NCI-H1048 (cell line): ENCODE results near the gene CNKSR3.

Source experiments
- DNase-seq: peaks from one replicate; lab custom pipeline; 2025; lab: John Stamatoyannopoulos, UW

The CNKSR3 gene

DNA sequence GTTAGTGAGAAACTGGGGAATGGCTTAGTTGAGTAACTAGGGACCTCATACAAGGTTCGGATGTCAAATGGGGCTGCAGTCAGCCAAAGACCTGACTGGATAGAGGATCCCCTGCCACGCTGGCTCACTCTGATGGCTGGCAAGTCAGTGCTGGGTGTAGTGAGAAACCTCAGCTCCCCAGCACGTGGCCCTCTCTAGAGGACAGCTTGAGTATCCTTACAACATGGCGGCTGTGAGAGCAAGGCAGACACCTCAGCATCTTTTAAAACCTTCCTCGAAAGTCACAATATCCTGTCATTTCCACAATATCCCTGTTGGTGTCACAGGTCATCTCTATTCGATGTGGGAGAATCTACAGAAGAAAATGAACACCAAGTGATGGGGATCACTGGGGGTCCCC, 127.2 kb downstream of the CNKSR3 start:
- DNase-seq, result no peak

DNA sequence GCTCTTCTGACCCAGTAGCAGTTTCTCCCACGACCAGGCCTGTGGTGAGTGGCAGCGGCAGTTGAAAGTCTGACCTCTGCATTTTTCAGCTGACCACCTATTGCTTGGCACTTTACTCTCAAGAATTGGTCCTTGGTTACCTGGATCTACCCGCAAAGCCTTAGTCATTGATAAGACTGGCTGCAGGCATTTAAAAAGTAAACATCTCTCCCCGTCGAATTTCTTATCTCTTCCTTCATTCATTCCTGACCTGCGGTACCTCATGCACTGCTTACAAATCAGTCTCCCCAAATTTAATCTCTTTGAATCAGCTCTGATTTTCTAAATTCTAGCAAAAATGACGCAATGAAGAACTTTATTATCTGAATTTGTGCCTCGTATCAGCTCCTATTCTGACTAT, 127.7 kb downstream of the CNKSR3 start:
- DNase-seq, result no peak

DNA sequence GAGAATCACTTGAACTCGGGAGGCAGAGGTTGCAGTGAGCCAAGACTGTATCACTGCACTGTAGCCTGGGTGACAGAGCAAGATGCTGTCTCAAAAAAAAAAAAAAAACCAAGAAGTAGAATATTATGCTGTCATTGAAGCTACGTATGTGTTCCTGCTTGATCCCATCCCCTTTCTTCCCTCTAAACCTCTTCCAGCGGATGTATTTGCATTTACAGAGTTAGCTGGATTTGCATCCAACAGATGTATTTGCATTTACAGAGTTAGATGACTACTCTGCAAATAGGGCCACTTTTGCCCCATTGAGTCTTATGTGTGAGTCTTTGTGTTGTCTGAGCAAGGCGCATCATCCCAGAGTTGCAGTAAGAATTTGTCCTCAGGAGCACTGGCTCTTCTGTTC, 128.9 kb downstream of the CNKSR3 start:
- DNase-seq, result peak; percentile 83

DNA sequence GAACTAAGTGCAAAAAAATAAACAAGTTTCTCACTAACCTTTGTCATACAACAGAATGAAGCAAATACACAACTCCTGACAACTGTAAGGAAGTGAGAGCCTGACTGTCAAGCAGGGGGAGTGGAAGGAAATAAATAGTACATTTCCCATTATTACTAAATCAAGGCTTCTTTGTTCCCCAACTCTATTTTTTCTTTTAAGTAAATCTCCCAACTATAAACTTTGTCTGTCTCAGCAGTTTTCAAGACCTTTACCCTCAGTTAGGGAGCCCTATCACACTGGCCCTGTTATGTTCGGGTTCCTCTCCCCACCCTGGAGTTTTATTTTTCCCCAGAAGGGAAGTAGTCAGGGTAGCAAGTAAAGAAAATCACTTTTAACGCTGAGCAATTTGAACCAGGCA, 129.7 kb downstream of the CNKSR3 start:
- no peak for DNase-seq

DNA sequence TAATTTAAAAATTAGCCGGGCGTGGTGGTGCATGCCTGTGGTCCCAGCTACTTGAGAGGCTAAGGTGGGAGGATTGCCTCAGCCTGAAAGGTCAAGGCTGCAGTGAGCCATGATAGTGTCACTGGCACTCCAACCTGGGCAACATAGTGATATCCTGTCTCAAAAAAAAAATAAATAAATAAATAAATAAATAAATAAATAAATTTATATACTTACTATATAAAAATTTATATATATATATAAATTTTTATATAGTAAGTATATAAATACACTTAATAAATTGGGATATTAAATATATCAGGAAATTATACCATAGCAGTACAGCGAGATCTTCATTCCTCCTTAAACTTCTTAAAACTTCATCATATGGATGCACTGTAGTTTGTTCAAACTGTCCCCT, 130.9 kb downstream of the CNKSR3 start:
- DNase-seq, result no peak

DNA sequence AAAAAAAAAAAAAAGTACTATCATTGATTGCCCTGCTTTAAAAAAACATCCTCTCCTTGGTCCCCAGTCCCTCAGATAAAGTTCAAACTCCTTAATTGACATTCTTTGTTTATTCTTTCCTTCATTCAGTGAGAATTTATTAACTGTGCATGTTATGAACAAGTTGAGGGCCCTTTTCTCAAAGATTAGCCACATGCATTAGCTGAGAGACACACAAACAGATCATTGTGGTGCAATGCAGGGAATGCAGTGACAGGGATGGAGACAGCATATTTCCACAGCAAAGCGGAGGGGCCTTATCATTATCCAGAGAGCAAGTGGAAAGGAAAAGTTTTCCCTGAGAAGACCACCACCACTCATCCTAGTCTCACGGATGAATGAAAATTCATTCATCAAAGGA, 132.0 kb downstream of the CNKSR3 start:
- no peak for DNase-seq

DNA sequence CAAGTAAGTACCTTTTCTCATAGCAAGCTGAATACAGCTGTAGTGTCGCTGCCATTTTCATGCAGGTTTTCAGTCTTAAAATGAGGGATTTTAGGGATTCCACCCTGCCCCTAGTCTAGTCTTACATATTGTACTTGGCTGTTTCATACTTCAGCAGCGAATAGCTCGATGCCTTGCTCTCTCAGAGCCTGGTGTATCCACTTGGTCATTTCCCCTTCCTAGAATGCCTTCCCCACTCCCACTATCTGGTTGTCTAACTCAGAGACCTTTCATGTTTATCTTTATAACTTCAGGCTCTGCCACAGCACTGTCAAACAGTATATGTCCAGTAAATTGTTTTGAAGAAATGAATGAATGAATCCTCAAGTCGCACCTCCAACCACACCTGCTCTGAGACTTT, 132.8 kb downstream of the CNKSR3 start:
- DNase-seq, result no peak

DNA sequence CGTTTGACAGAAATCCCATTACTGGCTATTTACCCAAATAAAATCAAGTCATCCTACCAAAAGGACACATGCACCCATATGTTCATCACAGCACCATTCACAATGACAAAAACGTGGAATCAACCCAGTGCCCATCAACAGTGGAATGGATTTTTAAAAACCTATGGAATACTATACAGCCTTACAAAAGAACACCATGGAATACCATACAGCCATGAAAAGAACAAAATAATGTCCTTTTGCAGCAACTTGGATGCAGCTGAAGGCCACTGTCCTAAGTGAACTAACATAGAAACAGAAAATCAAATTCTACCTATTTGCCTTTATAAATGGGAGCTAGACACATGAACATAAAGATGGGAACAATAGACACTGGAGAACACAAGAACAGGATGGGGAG, 136.5 kb downstream of the CNKSR3 start:
- no peak for DNase-seq

DNA sequence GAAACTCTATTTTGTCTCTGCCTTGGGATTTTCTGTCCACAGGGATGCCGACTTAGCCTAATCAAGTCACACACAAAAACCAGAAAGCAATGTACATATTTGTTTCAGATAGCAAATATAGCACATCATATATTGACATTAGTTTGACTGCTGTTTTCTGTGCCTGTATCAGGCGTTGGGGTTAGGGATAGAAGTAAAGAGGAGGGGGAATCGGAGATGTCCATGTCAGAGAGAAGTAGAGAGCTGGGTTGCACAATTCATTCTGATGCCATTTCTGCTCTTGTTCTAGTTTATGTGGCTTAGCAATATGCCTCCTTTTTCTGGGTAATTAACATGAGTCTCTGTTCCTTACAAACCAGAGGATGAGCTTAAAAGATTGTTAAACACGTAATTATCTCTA, 139.2 kb downstream of the CNKSR3 start:
- DNase-seq, result no peak

DNA sequence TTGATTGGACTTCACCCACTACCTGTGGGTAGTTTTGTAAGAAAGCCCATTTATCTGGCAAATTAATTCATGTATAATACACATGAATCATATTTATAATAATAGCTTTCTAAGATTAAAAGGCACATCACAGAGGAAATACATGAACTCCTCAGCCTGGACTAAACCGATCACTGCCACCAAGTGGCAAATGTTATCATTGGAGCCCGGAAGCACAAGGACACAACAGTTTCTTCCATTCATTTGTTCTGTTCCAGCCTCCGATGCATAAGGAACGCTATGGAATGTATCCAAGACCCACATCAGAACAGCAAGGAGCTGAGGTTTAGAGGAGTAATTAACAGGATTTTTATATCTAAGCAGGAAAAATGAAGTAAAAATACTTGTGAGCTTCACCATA, 139.9 kb downstream of the CNKSR3 start:
- no peak for DNase-seq

DNA sequence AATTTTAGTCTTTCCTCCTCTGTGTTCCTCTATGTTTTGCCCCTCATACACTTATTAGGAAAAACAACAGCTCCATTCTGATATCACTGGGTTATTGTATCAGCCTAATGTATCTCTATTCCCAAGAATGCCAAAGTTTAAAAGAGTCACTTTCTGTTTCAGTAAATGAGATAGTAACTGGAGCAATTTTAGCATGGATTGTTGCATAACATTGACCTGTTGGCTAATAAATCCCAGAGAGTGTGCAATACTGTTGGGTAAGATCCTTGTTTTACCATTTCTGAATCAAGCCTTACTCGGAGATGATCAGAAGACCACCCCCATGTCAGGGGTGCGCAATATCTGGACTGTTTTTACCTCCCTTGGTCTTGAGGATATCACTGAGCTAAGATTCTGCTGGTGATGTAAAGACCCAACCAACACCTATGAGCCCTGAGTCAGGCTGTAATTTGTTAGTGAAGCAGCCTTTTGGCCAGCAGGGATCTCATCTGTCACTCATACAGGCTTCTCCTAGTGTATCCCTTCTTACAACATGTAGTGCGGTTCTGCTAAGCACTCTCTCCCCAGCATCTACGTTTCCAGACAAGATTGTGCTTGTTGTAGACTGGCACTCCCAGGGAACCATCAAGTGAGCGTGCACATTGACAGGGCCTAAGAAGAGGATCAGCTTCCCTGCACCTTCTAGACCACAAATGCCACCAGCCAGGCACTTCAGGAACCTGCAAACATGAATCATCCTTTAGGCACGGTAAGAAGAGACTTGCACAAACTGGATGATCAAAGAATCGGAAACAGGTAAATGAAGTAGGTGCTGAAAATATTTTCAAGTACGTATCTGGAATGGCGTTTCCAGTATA, 142.4 kb downstream of the CNKSR3 start:
- DNase-seq, result no peak

DNA sequence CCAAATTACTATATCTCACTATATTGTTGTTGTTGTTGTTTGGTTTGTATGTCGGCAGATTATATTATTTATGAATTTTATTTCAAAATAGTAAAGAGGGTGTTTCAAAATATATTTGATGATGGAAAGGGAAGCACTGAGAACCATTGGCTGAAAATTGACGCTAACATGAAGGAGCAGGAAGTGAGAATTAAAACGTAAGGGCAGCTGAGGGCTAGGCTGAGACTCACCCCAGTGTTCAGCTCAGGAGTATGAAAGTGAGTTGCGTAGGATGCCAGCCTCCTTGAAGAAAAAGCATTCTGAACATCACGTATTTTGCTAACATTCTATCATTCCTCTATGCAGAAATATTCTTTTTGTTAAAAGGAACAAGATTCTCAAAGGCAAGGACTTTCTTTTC, 143.1 kb downstream of the CNKSR3 start:
- no peak for DNase-seq

DNA sequence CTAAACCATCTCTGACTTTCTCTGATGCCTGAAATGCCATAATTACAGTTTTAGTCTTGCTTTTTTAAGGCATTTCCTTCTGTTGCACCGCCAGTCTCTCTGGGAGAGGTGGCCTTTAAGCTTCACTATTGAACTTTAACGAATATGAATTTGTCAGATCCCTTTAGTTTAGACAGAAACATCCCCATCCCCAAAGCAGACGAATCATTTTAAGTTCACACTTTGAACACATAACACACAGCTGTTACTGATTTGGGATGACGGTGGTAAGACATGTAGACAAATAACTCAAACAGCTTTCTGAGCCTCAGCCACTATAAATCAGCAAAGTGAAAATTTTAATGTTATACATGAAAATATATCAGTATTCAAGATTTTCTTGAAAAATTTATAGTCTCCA, 146.7 kb downstream of the CNKSR3 start:
- DNase-seq, result no peak

DNA sequence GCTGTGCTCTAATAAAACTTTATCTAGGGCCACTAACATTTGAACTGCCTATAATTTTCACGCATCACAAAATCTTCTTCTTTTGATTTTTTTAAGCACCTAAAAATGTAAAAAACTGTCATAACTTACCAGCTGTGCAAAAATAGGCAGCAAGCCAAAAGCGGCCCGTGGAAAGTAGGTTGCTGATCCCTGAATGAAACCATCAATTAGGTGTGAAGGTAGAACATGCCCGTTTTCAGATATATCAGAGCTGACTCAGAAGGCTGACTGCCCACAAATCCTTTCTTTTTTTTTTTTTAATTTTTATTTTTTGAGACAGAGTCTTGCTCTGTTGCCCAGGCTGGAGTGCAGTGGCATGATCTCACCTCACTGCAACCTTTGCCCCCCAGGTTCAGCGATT, 149.0 kb downstream of the CNKSR3 start:
- no peak for DNase-seq

DNA sequence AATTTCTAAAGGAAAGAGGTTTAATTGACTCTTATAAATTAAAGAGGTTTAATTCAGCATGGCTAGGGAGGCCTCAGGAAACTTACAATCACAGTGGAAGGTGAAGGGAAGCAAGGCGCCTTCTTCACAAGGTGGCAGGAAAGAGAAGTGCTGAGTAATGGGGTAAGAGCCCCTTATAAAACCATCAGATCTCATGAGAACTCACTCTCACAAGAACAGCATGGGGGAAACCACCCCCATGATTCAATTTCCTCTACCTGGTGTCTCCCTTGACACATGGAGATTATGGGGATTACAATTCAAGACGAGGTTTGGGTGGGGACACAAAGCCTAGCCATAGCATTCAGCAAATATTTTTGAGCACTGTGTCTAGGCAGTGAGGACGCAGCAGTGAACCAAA, 150.0 kb downstream of the CNKSR3 start:
- no peak for DNase-seq

DNA sequence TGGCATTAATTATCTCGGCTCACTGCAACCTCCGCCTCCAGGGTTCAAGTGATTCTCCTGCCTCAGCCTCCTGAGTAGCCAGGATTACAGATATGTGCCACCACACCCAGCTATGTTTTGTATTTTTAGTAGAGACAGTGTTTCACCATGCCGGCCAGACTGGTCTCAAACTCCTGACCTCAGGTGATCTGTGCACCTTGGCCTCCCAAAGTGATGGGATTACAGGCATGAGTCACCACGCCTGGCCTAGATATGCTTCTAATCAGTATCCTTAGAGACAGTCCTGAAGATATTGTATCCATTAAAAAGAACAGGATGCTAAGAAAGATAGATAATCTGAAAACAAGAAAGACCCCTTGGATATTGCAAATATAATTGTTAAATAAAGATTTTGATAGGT, 150.8 kb downstream of the CNKSR3 start:
- no peak for DNase-seq

DNA sequence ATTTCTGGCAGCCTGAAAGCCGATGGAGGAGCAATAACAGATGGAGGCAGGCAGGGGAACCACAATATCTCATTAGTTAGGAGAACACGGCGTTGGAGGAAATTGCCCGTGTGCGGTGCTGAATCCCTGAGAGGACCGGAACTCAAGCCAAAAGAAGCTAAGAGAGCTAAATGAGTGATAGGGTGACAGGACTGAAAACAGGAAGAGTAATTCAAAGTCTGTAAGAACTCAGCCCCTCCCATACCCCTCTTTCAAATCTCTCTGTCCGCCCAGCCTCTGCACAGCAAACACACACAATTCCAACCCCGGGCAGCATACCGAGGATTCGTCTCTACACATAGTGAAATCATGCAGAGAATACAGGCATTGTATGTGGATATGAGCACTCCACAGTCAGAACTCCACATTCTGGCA, 151.3 kb downstream of the CNKSR3 start:
- DNase-seq, result no peak

DNA sequence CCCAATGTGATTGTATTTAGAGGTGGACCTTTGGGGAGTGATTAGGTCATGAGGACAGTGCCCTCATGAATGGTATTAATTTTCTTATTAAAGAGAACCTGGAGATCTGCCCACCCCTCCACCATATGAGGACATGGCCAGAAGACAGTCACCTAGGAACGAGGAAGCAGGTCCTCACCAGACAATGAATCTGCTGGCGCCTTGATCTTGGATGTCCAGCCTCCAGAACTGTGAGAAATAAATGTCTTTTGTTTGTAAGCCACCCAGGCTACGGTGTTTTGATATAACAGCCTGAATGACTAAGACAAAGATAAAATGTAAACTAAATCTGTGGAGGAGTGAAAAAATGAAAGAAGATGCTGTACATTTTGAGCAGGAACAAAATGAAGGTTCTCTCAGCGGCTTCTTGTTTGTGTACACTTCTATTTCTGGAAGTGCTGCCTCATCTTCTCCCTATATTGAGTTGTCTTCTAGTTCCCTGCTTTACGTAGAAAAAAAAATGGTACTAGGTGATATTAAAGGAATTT, 152.4 kb downstream of the CNKSR3 start:
- DNase-seq, result no peak

DNA sequence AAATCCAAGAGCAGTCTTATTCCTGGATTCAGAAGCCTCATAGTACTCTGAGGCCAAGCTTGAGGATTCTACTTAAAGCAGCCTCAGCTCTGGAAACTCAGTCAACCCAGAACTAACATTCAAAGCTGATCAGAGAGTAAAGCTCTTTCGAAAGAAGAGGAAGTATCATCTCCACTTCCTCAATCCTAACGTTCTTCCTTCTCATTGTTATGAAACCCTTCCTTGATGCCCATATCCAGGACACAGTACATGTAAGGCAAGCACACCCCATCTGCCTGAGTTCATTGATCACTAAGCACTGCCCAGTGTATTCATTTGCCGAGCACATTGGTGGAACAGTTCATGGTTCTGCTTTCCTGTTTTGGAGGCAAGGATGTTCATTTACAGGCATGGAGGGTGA, 153.8 kb downstream of the CNKSR3 start, which contains the start of gene IPCEF1:
Gene IPCEF1 (minus strand): TSS at position 114 of the 400 bp plus-strand sequence. CDS start 90,856 bp downstream, outside the sequence.
- DNase-seq, result no peak

DNA sequence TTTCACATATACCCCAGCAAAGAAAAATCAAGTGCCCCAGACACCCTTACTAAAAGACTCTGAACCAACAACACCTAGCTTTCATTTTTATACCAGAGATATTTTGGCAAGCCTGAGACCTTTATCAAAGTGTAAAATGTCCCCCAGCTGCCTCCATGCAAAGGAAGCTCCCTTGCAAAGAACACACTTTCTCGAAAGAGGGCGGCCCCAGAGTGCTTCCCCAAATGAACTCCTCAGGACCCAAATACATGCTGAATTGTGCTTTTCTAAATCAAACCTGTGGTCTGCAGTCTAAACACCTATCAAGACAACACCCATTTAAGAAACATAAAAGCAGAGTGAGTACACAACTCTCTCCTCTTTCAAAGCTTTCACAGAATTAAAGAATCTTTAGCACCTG, 154.4 kb downstream of the CNKSR3 start:
- no peak for DNase-seq

DNA sequence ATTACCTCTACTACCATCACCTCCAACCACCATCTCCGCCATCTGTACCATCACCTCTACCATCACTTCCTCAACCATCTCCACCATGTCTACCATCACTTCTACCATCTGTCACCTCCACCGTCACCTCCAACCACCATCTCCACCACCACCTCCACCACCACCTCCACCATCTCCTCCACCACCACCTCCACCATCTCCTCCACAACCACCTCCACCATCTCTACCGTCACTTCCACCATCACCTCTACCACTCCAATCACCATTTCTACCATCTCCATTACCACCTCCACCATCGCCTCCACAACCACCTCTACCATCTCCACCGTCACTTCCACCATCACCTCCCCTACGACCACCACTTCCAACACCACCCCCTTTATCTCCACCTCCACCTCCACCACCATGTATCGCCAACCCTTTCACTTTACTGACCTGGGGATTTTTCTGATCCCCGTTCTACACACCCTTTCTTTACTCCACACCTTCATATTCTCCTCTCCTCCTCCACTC, 156.2 kb downstream of the CNKSR3 start:
- DNase-seq, result no peak

DNA sequence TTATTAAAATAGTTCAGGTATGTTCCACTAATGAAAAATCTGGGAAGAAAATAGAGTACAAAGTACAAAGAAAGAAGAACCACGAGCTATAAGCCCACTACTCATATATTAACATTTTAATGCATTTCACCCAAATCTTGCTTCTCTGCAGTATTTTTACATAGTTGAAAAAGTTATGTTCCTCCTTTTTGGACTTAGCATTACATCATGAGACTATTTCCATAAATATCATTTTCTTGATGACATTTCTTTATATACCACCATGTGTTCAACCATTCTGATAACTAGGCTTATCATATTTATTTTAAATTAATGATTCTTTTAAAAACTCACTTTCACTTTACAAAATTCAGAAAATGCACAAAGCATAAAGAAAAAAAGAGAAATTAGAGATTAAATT, 156.9 kb downstream of the CNKSR3 start:
- no peak for DNase-seq

DNA sequence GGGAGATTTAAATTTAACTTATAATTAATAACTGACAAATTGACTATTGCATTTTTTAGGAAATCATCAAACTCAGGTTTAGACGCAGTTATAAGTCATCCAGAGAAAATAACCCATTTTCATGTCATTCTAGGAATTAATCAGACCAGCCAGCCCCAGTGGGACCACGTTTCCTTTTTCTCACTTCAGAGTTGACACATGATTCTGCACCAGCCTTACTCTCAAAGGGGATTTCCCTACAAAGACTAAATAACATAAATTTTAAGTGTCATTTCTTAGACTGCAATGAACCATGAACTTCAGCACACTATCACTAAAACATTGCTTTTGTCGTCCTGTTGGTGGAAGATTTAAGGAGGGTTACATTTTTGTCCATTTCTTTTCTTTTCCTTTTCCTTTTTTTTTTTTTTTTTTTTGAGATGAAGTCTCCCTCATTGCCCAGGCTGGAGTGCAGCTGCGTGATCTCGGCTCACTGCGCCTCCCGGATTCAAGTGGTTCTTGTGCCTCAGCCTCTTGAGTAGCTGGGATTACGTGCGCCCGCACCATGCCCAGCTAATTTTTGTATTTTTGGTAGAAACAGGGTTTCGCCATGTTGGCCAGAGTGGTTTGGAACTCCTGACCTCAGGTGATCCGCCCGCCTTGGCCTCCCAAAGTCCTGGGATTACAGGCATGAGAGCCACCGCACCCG, 157.4 kb downstream of the CNKSR3 start:
- DNase-seq, result no peak
